HG03097 (cell line): ENCODE results near the gene MAP6.
A peak's percentile ranks its signal among the peaks of the same experiment; 100 is the strongest.

Source experiments
- ATAC-seq: cut with Tn5 transposase; IDR thresholded peaks from one replicate; pipeline ENCODE4 v1.9.1; 2021; ENCODE audit not compliant: unreplicated experiment, low FRiP score

MAP6 gene

DNA sequence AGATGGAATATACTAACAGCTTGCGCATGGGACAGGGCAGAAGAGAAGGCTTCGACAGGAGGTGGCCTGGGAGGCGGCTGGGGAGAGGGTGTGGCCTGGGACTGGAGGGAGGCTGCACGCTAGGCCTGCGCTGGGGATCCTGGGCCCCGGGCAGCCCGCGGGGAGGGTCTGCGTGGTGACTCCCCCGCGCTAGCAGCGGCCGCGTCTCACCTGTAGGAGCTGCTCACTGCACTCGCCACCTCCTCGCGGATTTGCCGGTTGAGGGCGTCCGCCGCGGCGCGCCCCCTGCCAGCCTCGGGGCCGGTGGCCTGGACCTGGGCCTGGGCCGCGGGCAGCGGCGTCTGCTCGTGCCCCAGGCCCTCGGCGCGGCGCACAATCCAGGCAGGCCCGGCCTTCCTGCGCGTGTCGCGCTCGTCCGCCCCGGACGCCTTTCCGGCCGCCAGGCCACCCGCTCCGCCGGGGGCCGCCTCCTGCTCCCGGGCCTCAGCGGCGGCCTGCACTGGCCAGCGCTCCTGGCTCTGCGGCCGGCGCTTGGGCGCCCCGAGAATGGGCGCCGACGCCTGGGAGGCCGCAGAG, 1.5 kb downstream of the MAP6 start:
- ATAC-seq, result no peak

DNA sequence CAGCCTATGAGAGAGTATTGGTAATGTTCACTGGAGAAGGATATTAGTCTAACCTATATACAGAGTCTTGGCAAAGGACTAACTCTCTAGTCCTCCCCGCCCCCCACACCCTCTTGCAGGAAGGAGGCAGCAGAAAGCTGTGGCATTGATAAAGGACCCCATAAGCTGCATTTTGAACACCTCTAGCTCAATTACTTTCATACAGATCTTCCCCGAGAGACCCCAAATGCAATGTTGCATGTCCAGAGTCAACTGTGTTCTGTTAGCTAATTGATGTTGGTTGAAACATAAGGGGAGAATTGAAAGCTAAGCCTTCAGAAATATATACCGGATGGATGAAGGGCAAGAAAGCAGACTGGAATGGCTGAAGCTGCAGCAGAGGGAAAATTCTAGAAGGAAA, 2.8 kb downstream of the MAP6 start:
- ATAC-seq, result no peak

DNA sequence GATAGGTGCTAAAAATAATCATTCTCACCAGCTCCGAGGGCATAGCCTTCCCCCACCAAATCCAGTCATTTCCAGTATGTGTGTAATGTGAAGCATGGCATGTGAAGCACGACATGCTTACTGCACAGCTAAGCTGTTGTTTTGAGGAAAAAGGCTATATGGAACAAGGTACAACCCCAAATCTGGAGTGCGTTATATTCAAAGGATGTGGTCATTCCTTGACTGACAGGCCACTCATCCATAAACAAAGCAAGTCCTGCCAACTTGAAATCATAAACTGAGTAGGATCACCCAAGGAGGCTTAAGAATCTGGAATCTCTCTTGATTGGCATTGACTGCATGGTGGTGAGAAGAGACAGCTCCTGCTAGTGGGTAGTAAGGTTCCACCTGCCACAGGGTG, 3.7 kb downstream of the MAP6 start:
- no peak for ATAC-seq

DNA sequence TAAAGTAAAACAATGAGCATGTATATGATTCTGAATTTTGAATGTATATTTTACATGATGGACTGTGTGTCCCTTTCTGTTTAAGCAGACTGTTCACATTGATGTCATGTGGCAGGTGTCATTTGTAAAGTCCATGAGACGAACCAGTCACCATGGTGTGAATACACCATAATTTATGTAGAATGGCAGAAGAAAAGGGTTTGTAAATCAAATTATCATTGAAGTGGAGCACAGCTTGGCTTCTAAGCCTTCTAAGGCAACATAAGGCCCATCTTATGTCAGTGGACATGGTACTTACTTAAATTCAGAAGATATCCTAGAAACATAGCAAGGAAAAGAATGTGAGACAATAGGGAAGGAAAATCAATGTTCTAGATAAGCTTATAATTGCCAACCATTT, 4.4 kb downstream of the MAP6 start:
- ATAC-seq, result no peak

DNA sequence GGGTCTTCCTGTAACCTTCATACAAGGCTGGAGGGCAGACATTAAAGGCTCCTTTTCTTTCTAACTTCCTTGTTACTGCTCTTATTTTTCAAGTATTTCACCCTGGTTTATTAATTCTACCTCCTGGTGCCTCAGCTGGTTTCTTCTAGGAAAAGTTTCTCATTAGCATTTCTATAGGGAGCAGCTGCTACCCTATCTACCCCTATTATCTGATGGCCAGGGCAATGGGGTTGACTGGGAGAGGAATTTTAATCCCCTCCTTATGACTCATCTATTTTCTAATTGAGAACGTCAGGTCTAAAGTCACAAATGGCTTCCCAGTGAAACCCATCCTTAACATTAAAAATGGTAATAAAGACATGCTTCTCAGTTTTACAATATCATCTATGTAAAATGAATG, 5.0 kb downstream of the MAP6 start:
- ATAC-seq, result no peak

DNA sequence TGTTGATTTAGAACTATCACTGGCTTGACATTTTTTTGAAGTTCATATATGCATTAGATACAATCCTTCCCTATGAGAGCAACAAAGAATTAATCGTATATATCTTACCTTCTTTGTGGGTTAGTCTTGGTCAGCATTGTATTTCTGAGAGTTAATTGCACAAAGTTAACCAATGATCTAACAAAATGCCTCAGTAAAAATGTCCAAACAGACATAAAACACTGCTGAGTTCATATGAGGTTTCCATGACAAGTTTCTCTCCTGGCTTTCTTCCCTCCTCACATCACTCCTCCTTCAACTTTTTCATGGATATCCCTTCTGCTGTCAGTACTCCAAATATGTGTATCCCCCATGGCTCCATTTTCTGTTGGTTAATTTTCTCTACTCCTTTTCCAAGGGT, 9.0 kb downstream of the MAP6 start:
- ATAC-seq, result no peak

DNA sequence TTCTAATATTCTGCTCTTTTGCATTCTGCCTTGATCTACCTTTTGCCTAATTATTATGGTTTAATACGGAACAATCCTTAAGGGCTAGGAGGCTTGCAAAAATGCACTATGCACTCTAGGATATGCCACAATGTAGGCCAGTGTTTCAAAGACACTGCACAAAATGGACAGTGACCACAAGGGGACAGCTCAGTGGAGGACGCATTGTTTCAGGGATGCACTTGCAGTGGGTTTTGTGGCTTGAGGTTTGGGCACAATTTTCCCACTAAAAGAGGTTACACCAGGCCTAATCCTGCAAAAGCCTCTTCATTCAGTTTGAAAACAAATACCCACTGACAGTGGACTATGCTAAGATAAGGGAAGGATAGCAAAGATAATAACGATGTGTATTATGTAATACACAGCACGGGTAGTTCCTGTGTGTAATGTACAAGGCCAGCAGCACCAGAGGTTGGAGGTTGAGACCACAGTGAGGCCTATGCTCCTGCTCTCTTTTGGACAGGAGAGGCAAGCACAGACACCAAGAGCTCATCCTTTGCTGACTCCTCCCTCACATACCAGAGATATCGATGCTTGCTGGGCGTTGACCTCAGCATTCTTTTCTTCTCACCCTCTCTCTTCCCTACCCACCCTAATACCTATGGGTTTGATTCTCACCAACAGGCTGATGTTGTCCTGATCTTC, 12.7 kb downstream of the MAP6 start:
- ATAC-seq, result no peak

DNA sequence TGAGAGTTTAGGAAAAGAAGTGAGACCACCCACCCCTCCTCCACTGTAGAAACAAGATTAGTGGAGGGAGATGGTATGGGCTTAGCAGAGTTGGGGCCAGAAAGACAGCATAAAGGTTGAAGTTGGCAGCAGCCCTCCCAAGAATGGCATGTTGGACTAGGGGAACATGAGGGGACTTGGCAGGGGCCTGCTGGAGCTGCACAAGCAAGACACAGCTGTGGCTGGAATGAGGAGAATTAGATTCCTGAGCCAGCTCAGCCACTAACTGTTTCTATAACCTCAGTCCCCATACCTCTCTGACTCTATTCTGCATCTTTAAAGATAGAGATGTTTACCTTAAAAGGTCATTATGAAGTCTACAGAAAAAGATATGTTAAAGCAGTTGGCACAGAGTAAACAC, 13.2 kb downstream of the MAP6 start:
- ATAC-seq, result no peak

DNA sequence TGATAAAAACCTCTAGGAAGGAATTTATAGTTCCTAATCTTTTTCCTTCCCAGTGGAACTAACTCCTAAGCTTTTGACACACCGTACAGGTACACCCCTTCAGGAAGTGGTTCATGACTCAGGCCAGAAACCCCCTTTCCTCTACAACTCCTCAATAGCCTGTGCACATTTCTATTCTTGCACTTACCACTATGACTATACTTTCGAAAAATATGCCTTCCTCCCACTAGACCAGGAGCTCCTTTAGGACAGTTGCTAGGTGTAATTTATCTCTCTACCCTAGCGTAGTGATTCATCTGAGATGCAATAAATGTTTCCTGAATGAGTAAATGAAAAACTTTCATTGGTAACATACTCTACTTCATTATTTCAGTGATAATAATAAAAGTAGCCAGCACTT, 14.5 kb downstream of the MAP6 start:
- peak; percentile 73 for ATAC-seq

DNA sequence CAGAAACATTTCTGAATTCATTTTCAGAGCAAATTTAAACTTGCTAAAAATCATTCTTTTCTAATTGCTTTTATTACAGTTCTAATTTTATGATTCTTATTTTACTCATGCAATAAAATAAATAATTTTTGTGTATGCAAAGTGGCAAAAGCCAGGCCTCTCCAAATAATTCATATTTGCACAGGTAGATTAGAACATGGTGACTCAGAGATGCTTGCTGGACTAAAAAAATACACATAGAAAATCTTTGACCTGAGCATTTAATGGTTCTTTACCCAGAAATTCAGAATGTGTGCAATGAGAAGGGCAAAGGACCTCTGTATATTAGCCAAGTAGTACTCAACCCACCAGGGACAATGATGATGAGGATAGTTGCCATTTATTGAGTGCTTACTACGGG, 15.3 kb downstream of the MAP6 start:
- no peak for ATAC-seq

DNA sequence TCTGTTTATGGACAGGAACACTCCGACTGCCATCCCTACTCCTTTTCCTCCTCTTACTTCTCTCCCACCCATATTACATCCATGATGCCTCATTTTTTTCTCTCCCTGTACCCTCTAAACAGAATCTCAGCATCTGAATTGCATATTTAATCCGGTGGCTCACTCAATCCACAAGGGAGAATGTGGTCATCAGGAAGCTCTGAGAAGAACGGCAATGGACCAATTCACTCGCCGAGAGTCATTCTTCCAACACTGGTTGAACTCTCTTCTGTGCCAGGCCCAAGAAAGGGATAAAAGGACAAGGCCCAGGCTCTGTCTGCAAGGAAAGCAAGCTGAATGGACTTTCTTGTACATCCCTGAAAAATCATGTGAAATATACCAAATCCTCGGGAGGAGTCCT, 15.9 kb downstream of the MAP6 start:
- no peak for ATAC-seq

DNA sequence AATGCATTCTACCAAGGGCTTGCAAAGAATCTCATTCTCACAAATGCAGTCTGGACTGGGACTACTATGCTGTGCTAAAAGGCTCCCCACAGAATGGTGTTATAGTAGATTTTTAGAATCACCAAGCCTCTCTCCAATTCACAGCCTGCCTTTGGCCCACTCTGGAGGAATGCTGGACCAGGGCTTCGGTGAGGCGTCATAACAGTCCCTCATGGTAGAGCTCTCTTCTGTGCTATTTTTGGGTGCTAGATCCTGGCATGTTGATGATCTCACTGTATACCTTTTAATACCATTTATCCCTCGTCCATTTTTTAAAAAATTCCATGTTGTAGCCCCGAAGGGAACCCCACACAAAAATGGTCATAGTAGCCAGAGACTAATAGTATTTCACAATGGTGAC, 17.6 kb downstream of the MAP6 start:
- ATAC-seq, result no peak

DNA sequence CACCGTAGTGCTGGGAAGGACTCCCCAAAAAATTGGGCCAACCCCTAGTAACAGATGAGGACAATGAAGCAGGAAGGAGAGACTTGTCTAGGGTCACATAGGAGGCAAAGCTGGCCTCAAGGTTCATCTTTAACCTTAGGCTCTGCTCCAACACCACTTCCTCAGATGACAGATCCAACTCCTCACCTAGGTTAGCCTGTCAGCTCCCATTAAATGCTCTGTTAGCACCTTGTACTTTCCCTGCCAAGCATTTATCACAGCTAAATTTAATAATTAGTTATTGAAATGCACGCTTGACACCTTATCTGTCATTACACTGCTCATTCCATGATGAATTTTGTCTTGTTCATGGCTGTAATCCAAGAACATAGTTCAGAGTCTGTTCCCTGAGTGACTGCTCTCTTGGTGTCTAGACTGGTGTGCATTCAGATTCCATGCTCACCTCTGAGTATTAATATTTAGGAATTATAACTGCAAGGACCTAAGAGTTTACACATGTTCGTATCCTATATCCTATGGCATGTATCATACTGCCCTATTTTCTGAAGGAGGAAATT, 18.6 kb downstream of the MAP6 start:
- ATAC-seq, result no peak

DNA sequence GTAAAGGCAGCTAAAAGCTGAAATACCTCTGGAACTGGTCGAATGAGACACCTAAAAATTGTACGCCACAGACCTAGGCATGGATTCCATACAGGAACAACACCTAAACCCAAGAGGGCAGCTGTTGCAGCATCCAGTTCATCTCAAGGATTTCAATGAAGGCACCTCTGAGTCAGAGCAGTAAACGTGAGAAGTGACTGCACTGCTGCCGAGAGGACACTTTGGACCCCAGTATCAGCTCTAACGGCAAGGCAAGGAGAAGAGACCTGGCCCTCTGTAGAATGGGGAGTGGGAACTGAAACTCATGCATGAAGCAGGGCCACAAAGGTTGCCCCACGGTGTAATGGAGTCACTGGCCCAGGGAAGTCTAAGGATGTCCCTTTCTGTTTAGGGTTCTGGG, 23.9 kb downstream of the MAP6 start:
- no peak for ATAC-seq

DNA sequence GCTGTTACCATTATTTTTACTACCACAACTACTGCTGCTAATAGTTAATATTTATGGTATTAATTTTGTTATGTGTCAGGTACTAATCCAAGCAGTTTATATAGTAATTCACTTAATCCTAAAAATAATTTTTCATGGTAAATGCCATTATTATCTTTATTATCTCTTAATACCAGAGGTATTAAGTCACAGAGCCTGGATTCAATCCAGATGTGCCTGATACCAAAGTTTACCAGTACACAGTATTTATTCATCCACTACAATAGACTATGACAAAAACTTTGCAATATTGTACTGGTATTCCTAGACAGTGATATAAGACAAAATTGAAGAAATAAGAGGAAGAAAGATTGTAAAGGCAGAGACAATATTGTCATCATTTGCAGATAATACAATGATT, 24.5 kb downstream of the MAP6 start:
- no peak for ATAC-seq

DNA sequence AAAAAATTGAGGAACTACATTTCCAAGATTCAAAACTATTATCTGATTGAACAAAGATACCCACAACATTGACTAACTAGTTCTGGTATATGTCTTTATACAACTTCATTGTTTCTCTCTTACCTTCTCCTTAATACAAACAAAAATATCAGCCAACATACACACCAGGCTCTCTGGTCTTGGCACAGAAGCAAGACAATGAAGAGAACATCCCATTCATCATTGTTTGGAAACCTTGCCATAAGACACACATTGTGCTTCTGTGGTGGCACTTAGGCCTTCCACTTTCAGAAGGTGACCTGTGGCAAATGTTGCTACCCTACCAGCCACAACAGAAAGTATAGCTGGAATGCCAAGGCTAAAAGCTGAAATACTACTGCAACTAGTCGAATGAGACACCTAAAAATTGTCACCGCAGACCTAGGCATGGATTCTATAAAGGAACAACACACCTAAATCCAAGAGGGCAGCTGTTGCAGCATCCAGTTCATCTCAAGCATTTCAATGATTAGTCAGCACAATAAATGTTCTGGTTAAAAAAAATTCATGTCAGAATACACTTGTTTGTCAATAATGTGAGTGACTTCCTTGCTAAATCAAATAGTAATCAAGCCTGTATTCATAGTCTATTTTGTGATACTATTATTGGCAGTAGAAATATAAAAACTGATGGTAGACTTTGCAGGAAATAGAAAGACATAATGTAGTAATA, 26.3 kb downstream of the MAP6 start:
- ATAC-seq, result no peak

DNA sequence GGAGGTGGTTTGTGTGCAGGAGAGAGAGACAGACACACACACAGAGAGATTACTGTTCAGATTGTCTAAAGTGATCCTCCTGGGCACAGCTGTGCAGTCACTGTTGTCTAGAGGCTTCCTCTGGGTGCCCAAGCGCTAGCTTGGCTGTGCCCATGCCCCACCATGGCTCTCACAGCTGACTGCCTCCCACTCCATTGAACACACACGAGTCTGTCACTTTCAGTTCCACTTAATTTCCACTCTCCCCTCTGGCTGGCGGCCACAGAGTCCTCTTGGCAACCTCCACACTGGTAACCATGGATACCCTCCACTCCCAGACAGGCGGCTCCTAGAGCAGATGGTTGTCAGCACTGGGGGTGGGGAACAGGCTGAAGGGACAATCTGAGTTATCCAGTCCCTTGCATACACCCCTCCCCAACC, 29.1 kb downstream of the MAP6 start:
- ATAC-seq, result no peak

DNA sequence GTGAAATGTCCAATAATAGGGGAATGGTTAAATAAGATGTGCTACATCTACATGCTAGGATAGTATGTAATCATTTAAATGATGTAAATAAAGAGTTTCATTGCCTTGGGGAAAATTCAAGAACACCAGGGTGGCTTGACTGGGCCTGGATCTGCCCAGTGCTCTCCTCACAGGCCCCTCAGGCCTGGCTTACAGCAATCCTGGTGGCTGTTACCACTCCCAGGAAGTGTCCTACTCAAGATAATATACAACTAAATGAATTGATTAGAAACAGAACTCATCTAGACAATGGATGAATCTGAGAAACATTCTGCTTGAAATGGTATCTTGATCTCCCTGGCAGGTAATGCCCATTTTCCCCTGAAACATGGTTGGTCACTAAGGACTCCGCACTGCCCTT, 30.8 kb downstream of the MAP6 start:
- ATAC-seq, result no peak

DNA sequence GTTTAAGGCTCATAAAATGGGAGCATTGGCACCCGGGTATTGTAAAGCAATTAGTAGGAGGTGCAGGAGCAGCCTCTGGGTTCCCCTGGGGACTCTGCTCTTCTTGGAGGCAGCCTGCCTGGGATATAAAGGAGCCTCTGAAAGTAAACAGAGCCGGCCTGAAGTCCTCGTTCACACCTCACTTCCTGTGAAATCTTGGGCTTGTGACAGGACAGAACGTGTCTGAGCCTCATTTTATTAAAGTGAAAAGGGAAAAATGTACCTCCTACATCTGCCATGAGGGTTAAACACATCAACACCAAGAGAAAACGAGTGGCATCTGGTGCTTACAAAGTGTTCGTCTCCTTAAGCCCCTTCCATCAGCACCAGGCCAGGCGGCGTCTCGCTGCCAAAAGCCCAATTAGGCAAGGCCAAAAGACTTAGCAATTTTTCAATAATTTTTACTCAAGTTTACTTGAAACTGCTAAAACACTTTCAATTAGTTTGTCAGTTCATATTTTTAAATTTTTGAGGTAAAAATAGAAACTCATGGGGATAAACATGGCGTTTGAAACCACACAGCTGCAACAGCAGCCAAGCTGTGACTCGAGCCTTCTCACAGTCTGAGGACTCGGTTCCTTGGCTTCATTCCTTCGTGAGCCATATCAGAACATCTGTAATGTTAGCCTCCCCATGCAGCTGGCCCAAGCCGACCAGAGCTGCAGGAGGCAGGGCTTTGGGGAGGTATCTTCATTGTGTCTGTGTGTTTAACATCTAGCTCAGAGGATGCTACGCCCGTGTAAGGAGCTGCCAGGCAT, 33.6 kb downstream of the MAP6 start:
- ATAC-seq, result no peak

DNA sequence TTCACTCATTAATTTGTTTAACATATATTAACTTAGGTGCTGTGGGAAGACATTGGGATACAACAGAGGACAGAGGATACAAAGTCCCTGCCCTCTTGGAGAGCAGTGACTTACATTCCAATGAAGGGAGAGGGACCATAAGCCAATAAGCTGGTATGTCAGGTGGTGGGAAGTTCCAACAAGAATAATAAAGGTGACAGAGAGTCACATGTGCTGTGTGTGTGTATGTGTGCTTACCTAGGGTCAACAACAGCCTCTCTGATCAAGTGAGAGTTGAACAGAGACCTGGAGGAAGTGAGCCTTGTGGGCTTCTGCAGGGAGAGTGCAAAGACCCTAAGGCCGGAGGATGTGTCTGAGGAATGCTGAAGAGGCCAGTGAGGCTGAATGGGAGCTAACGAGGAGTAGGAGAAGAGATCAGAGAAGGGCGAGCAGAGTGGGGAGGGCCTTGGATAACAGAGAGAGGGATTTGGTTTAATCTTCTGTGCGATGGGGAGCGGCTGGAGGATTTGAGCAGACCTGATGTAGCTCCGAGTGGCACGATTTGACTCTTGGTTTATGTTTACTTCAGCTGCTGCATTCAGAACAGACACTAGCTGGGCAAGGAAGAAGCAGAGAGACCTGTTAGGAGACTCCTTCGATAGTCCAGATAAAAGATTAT, 35.3 kb downstream of the MAP6 start:
- no peak for ATAC-seq

DNA sequence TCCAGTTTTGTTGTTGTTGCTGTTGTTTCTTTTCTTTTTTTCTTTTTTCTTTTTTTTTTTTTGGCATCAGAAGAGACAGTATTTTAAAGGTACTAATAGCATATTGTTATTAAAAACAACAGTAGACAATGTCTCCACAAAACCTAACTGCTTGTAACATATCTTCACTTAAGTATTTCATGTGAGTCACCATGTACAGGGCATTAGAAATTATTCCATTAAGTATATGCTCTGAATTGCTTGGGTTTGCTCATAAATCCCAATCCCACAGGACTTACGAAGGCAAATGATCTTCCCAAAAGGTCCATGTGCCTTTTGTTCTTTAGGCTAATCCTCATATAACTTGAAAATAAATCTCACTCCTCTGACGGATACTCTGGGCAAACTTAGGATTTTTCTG, 35.9 kb downstream of the MAP6 start:
- ATAC-seq, result no peak
